CD4-positive, alpha-beta T cell (primary cell): Measurements from ENCODE around the gene GIT1. TPM values are rescaled to one million over a fixed set of nuclear protein-coding genes. Genes with fewer than 3 reads are reported as not detected.

ENCODE experiments used
- ATAC-seq: fragments of 200-7000 bp; cut with Tn5 transposase; one replicate; pipeline ENCODE4 v1.10.0; 2022; ENCODE audit warnings: mild to moderate bottlenecking; ENCODE audit not compliant: poor library complexity
- CTCF ChIA-PET: fragments of 350-600 bp; sonication (Branson Sonifier 250); formaldehyde crosslinking; loops from one replicate; lab custom pipeline; 2021; ENCODE audit warnings: antibody characterized with exemption, inconsistent platforms; lab: Charles Lee
- POLR2A ChIA-PET: fragments of 350-600 bp; sonication (Branson Sonifier 250); formaldehyde crosslinking; loops from one replicate; lab custom pipeline; 2021; ENCODE audit warnings: antibody characterized with exemption, inconsistent platforms; lab: Charles Lee
- DNase-seq, 14 experiments: peaks; one replicate each; pipeline ENCODE4 v3.0.0-alpha.2; 2013 to 2020; ENCODE audit warnings: mixed read lengths in 2 of 14
- H3K27ac ChIP-seq, 2 donors: one replicate each; pipeline versions ENCODE4 v1.5.1 to v1.7.0; 2013; ENCODE audit warnings: low read length in 2 of 2, low read depth in 1 of 2, mild to moderate bottlenecking in 1 of 2
- H3K27me3 ChIP-seq, 2 experiments: 1 replicate in 1 of 2; 2 replicates in 1 of 2; pipeline versions ENCODE4 v1.6.1 to v1.7.0; 2013; ENCODE audit warnings: low read length in 2 of 2, control low read depth in 1 of 2, mild to moderate bottlenecking in 1 of 2, moderate library complexity in 1 of 2; ENCODE audit not compliant: insufficient read depth in 2 of 2, control insufficient read depth in 1 of 2
- H3K36me3 ChIP-seq: one replicate; pipeline ENCODE4 v1.6.1; 2013; ENCODE audit warnings: low read length, control low read depth; ENCODE audit not compliant: insufficient read depth
- H3K4me1 ChIP-seq: one replicate; pipeline ENCODE4 v1.6.1; 2013; ENCODE audit warnings: low read length, control low read depth; ENCODE audit not compliant: insufficient read depth
- H3K4me3 ChIP-seq: one replicate; pipeline ENCODE4 v1.5.1; 2013; ENCODE audit warnings: mild to moderate bottlenecking, low read length, moderate library complexity
- H3K9me3 ChIP-seq, 2 experiments: 1 replicate in 1 of 2; 2 replicates in 1 of 2; pipeline versions ENCODE4 v1.6.1 to v1.7.0; 2013; ENCODE audit warnings: low read length in 2 of 2, mild to moderate bottlenecking in 2 of 2, control low read depth in 1 of 2, moderate library complexity in 1 of 2; ENCODE audit not compliant: control insufficient read depth in 1 of 2, insufficient read depth in 1 of 2
- H3K27ac Mint-ChIP-seq: one replicate; pipeline ENCODE4 v1.8.0; 2020; ENCODE audit warnings: mixed read lengths
- H3K27me3 Mint-ChIP-seq: one replicate; pipeline ENCODE4 v1.8.0; 2021; ENCODE audit warnings: mixed read lengths
- H3K36me3 Mint-ChIP-seq: one replicate; pipeline ENCODE4 v1.8.0; 2021; ENCODE audit warnings: low read depth, mixed read lengths
- H3K4me1 Mint-ChIP-seq: one replicate; pipeline ENCODE4 v1.8.0; 2021; ENCODE audit warnings: low read depth, mixed read lengths
- H3K4me3 Mint-ChIP-seq: one replicate; pipeline ENCODE4 v1.8.0; 2020; ENCODE audit warnings: mild to moderate bottlenecking, mixed read lengths
- H3K9me3 Mint-ChIP-seq: one replicate; pipeline ENCODE4 v1.8.0; 2020; ENCODE audit warnings: mixed read lengths
- CTCF ChIP-seq: fragments of 200-600 bp; IDR thresholded peaks from one replicate; pipeline ENCODE4 v1.8.0; 2022; ENCODE audit warnings: antibody characterized with exemption, mild to moderate bottlenecking
- intact Hi-C, 2 experiments: fragments of 100-400 bp; cut with DNase I in 1 of 2; cut with micrococcal nuclease in 1 of 2; formaldehyde crosslinking; loops; one replicate each; pipeline versions ENCODE4 v1.15.1 to v1.9.0; 2023 to 2025; cut with DNase I, micrococcal nuclease
- total RNA-seq, 174 experiments: library from RNA in 2 of 174; stranded (reverse) in 2 of 174; gene quantifications; one replicate each; pipeline ENCODE4 v1.2.3 and lab custom pipeline; 2021 to 2026

GIT1 gene
- total RNA-seq, 2 experiments from 2014 or later = 35.8 to 36.7 TPM

DNA sequence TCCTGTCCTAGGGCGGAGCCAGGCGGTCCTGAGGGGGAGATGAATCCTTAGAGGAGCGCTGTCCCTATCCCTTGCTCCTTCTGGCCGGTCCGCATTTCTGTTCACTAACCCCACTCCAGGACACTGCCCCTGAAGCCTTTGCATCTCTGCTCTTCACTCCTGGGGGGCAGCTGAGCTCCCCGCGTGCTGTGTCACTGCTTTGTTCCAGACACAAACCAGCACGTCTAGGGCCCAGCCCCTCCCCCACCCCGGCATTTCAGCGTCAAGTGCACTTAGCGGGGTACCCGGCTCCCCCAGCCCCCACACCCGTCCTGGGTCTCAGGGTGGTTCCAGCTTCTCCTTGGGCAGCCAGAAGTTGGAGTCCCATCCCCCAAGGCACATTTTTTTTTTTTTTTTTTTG, 24.4 kb upstream of the GIT1 start:
- peaks cover 62% of the 10 kb centered on the region for H3K4me1 ChIP-seq
- Mint-ChIP-seq H3K36me3 (no peaks in the 10 kb centered on the region), H3K4me1 (peaks cover 40% of the 10 kb centered on the region), H3K27ac (no peak overlapping the region), H3K4me3 (peak overlapping the region; percentile 58), H3K27me3 (no peaks in the 10 kb centered on the region), H3K9me3 (no peaks in the 10 kb centered on the region)
- H3K27me3 ChIP-seq = no peaks in the 10 kb centered on the region
- DNase-seq (peak in 2 of 14 experiments; percentile 21 to 54), ATAC-seq (no peak)
- H3K9me3 ChIP-seq = no peaks in the 10 kb centered on the region
- H3K27ac ChIP-seq = no peak overlapping the region
- CTCF ChIA-PET = interaction anchor here (0.5 to 6.5 kb wide), 11 partner anchors 10 to 167 kb away, joined by 3 to 96 read pairs (median 5); partner anchors contain the start of genes ANKRD13B and CORO6
- no peak for TF ChIP-seq CTCF
- POLR2A ChIA-PET = interaction anchor here (0.6 to 2.0 kb wide), 6 partner anchors 12 to 46 kb away, joined by 3 to 9 read pairs (median 5); partner anchors contain the start of genes ABHD15, ANKRD13B, GIT1 and TP53I13
- no peaks in the 10 kb centered on the region for H3K36me3 ChIP-seq
- intact Hi-C loops = loop anchor here (1.0 to 10.0 kb wide), 4 partner anchors 34 to 321 kb away; partner anchors contain the start of genes ABHD15 (in 2 of the 2), TP53I13 (in 2 of the 2) and SSH2 (in 1 of the 2)
- peak overlapping the region; percentile 31 for H3K4me3 ChIP-seq

DNA sequence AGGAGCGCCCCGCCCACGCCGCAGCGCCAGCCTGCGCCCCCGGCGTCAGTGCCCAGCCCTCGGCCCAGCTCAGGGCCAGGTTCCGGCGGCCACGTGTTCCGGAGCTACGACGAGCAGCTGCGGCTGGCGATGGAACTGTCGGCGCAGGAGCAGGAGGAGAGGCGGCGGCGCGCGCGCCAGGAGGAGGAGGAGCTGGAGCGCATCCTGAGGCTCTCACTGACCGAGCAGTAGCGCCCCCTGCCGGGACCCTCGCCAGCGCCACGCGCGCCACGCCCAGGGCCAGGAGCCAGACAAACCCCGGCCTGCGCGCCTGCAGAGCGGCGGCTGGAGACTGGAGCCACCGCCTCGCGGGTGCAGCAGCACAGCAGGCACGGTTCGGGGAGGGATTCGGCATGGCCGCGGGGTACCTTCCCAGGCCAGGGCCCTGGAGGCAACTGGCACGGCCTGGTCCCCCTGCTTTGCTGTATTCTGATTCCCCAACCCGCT, 23.9 kb upstream of the GIT1 start:
- peaks cover 40% of the 10 kb centered on the region for H3K4me1 Mint-ChIP-seq
- ATAC-seq = peak; percentile 33
- peak; percentile 87 for TF ChIP-seq CTCF

GRCh38 chr17:29612404-29613280, 23.2 kb upstream of the GIT1 start:
- Mint-ChIP-seq H3K4me3 (peak overlapping the region; percentile 42), H3K27ac (no peak overlapping the region), H3K9me3 (no peaks in the 10 kb centered on the region), H3K27me3 (no peaks in the 10 kb centered on the region), H3K4me1 (peaks cover 40% of the 10 kb centered on the region), H3K36me3 (no peaks in the 10 kb centered on the region)
- Histone ChIP-seq H3K36me3 (no peaks in the 10 kb centered on the region), H3K4me3 (peak overlapping the region; percentile 26), H3K9me3 (no peaks in the 10 kb centered on the region), H3K27me3 (no peaks in the 10 kb centered on the region), H3K27ac (no peak overlapping the region), H3K4me1 (peaks cover 49% of the 10 kb centered on the region)
- DNase-seq (peak in 1 of 14 experiments; percentile 45), ATAC-seq (no peak)
- POLR2A ChIA-PET = interaction anchor here (0.6 to 2.0 kb wide), 5 partner anchors 19 to 45 kb away, joined by 3 to 9 read pairs (median 6); partner anchors contain the start of genes ABHD15, GIT1 and TP53I13
- TF ChIP-seq CTCF = no peak
- intact Hi-C loops = loop anchor here (1.0 to 10.0 kb wide), 4 partner anchors 32 to 322 kb away; partner anchors contain the start of genes ABHD15 (in 2 of the 2), TP53I13 (in 2 of the 2) and SSH2 (in 1 of the 2)
- CTCF ChIA-PET = interaction anchor here (0.5 to 6.5 kb wide), 16 partner anchors 11 to 169 kb away, joined by 3 to 96 read pairs (median 4); partner anchors contain the start of genes ABHD15, ANKRD13B and CORO6

More for the DNA sequence above, 23.9 kb upstream of the GIT1 start:
- DNase-seq = peak; percentile 87 to 98 (median 93)
- no peaks in the 10 kb centered on the region for H3K36me3 ChIP-seq
- no peaks in the 10 kb centered on the region for H3K27me3 ChIP-seq
- Mint-ChIP-seq H3K27me3 (no peaks in the 10 kb centered on the region), H3K4me3 (peak overlapping the region; percentile 11), H3K9me3 (no peaks in the 10 kb centered on the region), H3K36me3 (no peaks in the 10 kb centered on the region), H3K27ac (no peak overlapping the region)
- no peaks in the 10 kb centered on the region for H3K9me3 ChIP-seq
- peaks cover 57% of the 10 kb centered on the region for H3K4me1 ChIP-seq
- ChIA-PET POLR2A (interaction anchor here (0.6 to 2.0 kb wide), 7 partner anchors 12 to 46 kb away, joined by 3 to 9 read pairs (median 4); partner anchors contain the start of genes ABHD15, ANKRD13B, GIT1 and TP53I13), CTCF (interaction anchor here (0.5 to 6.5 kb wide), 16 partner anchors 11 to 168 kb away, joined by 3 to 96 read pairs (median 4); partner anchors contain the start of genes ABHD15, ANKRD13B and CORO6)
- intact Hi-C loops = loop anchor here (1.0 to 10.0 kb wide), 4 partner anchors 33 to 321 kb away; partner anchors contain the start of genes ABHD15 (in 2 of the 2), TP53I13 (in 2 of the 2) and SSH2 (in 1 of the 2)
- no peak overlapping the region for H3K27ac ChIP-seq
- peak overlapping the region; percentile 31 for H3K4me3 ChIP-seq
